ENCODE results near the gene JARID2. TPM values are rescaled to one million over a fixed set of nuclear protein-coding genes. Genes with fewer than 3 reads are reported as not detected.

JARID2 gene
- total and polyA plus RNA-seq, 4 donors, result 3.8 to 14.8 (median 12.0) TPM

DNA sequence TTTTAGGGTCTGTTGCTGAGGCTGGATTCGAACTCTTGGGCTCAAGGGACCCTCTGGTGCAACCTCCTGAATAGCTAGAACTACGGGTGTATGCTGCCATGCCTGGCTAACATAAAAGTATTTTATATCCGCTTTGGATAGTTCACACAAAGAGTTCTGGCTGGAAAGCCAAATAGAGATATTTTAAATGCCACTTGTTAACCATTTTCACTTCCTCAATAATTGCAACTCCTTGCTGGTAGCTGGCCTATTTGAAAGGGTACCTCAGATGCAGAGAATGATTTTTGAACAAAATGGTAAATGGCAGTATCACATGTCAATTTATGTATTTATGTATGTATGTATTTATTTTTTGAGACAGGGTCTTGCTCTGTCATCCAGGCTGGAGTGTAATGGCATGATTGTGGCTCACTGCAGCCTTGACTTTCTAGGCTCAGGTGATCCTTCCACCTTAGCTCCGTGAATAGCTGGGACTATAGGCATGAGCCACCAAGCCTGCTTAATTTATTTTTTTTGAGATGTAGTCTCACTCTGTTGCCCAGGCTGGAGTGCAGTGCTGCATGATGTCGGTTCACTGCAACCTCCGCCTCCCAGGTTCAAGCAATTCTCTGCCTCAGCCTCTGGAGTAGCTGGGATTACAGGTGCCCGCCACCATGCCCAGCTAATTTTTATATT is 12.9 kb upstream of the JARID2 start:
- DNase-seq (no peak), ATAC-seq (ENCODE audit: insufficient read depth, low FRiP score) (no peak)
- Histone ChIP-seq H3K27me3 (ENCODE audit: control insufficient read depth in 3 of 3, insufficient read depth in 3 of 3, low read length in 2 of 3) (no peaks in the 10 kb centered on the region), H3K9ac (ENCODE audit: insufficient read depth in 1 of 2, low read length in 2 of 2) (no peak overlapping the region), H3K4me1 (ENCODE audit: control insufficient read depth in 5 of 5, insufficient read depth in 5 of 5, low read length in 5 of 5) (no peaks in the 10 kb centered on the region), H3K4me3 (no peak overlapping the region), H3K36me3 (ENCODE audit: control insufficient read depth in 4 of 4, insufficient read depth in 4 of 4, low read length in 4 of 4) (no peaks in the 10 kb centered on the region), H3K9me3 (ENCODE audit: control insufficient read depth in 4 of 4, insufficient read depth in 3 of 4, low read length in 3 of 4) (no peaks in the 10 kb centered on the region), H3K27ac (ENCODE audit: low read depth in 1 of 2, low read length in 1 of 2) (no peak overlapping the region)
- WGBS, 2 donors, result 93 to 94% methylated on average over 7 of the region's 7 CpGs
- TF ChIP-seq, protein P1, sequence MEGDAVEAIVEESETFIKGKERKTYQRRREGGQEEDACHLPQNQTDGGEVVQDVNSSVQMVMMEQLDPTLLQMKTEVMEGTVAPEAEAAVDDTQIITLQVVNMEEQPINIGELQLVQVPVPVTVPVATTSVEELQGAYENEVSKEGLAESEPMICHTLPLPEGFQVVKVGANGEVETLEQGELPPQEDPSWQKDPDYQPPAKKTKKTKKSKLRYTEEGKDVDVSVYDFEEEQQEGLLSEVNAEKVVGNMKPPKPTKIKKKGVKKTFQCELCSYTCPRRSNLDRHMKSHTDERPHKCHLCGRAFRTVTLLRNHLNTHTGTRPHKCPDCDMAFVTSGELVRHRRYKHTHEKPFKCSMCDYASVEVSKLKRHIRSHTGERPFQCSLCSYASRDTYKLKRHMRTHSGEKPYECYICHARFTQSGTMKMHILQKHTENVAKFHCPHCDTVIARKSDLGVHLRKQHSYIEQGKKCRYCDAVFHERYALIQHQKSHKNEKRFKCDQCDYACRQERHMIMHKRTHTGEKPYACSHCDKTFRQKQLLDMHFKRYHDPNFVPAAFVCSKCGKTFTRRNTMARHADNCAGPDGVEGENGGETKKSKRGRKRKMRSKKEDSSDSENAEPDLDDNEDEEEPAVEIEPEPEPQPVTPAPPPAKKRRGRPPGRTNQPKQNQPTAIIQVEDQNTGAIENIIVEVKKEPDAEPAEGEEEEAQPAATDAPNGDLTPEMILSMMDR (IDR thresholded peaks at IDR 0.05; ENCODE audit: control extremely low read depth, extremely low read depth), result no peak

DNA sequence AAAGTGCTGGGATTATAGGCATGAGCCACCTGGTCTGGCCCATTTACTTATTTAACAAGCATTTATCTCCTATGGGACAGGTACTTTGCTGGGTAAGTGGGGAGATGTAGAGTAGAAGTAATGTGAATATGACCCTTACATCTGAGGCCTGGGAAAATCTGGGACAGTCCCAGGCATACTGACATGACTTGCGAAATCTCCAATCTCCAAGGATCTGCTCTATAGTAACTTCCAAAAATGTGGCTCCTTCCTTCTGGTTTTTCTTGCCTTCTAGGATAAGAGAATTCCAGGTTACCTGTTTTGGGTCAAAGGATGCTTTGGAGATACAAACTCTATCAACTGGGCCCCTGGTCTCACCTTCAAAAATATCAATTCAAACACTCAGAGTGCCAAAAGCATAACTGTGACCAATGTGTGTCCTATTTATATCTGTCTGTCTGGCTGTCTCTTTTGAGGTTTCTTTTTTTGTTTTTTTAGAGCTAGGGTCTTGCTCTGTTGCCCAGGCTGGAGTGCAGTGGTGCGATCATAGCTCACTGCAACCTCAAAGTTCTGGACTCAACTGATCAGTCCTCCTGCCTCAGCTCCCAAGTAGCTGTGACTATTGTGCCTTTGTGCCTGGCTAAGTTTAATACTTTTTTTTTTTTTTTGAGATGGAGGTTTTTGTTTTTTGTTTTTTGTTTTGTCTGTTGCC is 11.7 kb upstream of the JARID2 start:
- no peak overlapping the region for H3K27ac ChIP-seq (ENCODE audit: low read depth in 1 of 2, low read length in 1 of 2)
- H3K4me3 ChIP-seq, result no peak overlapping the region
- no peaks in the 10 kb centered on the region for H3K27me3 ChIP-seq (ENCODE audit: control insufficient read depth in 3 of 3, insufficient read depth in 3 of 3, low read length in 2 of 3)
- peaks cover 0 to under 1% (median 0%) of the 10 kb centered on the region in 5 donors for H3K4me1 ChIP-seq (ENCODE audit: control insufficient read depth in 5 of 5, insufficient read depth in 5 of 5, low read length in 5 of 5)
- H3K9me3 ChIP-seq (ENCODE audit: control insufficient read depth in 4 of 4, insufficient read depth in 3 of 4, low read length in 3 of 4), result no peaks in the 10 kb centered on the region
- TF ChIP-seq, protein P1 (IDR thresholded peaks at IDR 0.05; ENCODE audit: control extremely low read depth, extremely low read depth), result no peak
- ATAC-seq (ENCODE audit: insufficient read depth, low FRiP score) (no peak), DNase-seq (no peak)
- no peak overlapping the region for H3K9ac ChIP-seq (ENCODE audit: insufficient read depth in 1 of 2, low read length in 2 of 2)
- WGBS, 2 donors, result 91 to 99% methylated on average over 2 of the region's 2 CpGs
- H3K36me3 ChIP-seq (ENCODE audit: control insufficient read depth in 4 of 4, insufficient read depth in 4 of 4, low read length in 4 of 4), result no peaks in the 10 kb centered on the region

DNA sequence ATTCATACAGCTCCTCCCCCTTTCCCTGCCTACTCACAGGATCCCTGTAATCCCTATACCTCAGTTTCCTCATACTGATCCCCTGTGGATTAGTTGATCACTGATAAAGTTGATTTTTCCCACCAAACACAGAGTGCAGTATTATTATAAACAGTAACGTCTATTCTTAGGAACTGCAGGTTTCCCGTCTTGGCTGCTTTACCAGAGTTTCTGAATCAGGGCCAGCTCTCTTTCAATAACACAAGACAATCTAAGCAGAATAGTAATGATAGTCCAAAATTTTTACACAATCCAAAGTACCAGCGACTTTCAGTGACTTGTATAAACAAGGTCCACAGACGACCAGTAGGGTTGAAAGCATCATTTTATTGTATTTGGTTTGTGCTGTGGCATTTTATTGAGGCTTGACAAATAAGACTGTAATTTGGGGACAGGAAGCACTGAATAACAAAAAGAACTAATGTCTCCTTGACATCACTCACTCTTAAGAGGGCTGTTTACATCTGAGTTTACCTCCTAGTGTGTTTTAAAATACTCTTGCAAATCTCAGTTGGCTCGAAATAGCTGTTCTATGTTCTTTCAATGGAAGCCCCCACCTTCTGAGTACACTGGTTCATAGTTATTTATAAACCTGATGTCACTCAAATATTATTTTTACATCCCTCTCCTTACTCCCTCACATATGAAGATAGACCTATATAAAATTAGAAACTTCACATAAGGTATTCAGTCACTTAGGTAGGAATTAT is 6.1 kb upstream of the JARID2 start:
- DNase-seq, result peak in 2 of 3 donors; percentile 69 to 73
- TF ChIP-seq, protein P1 (IDR thresholded peaks at IDR 0.05; ENCODE audit: control extremely low read depth, extremely low read depth), result no peak
- no peak for ATAC-seq (ENCODE audit: insufficient read depth, low FRiP score)
- H3K9ac ChIP-seq (ENCODE audit: insufficient read depth in 1 of 2, low read length in 2 of 2), result no peak overlapping the region
- no peaks in the 10 kb centered on the region for H3K27me3 ChIP-seq (ENCODE audit: control insufficient read depth in 3 of 3, insufficient read depth in 3 of 3, low read length in 2 of 3)
- no peak overlapping the region for H3K4me3 ChIP-seq
- H3K27ac ChIP-seq (ENCODE audit: low read depth in 1 of 2, low read length in 1 of 2), result peak overlapping the region in 1 of 2 donors; percentile 78
- H3K4me1 ChIP-seq (ENCODE audit: control insufficient read depth in 5 of 5, insufficient read depth in 5 of 5, low read length in 5 of 5), result peaks cover 0 to 9% (median 3%) of the 10 kb centered on the region in 5 donors
- WGBS, 2 donors, result 37 to 59% methylated on average over 5 of the region's 5 CpGs
- no peaks in the 10 kb centered on the region for H3K36me3 ChIP-seq (ENCODE audit: control insufficient read depth in 4 of 4, insufficient read depth in 4 of 4, low read length in 4 of 4)
- no peaks in the 10 kb centered on the region for H3K9me3 ChIP-seq (ENCODE audit: control insufficient read depth in 4 of 4, insufficient read depth in 3 of 4, low read length in 3 of 4)
